Measurements from ENCODE around the gene METAP1. TPM values are rescaled to one million over a fixed set of nuclear protein-coding genes. Genes with fewer than 3 reads are reported as not detected.

Gene METAP1
- total RNA-seq, 2 experiments from 2014 or later, result 25.1 to 26.6 TPM

- Histone ChIP-seq H3K9me3 (ENCODE audit: control insufficient read depth in 1 of 2, insufficient read depth in 1 of 2, low read length in 2 of 2) (peaks cover 0 to 14% of the 10 kb centered on the region in 2 experiments), H3K36me3 (ENCODE audit: insufficient read depth, low read length) (peaks cover 23% of the 10 kb centered on the region), H3K27me3 (ENCODE audit: control insufficient read depth in 1 of 2, insufficient read depth in 2 of 2, low read length in 2 of 2) (no peaks in the 10 kb centered on the region), H3K4me3 (ENCODE audit: low read length) (no peak overlapping the region), H3K27ac (ENCODE audit: low read depth in 1 of 2, low read length in 2 of 2) (no peak overlapping the region), H3K4me1 (ENCODE audit: insufficient read depth, low read length) (no peaks in the 10 kb centered on the region)
- DNase-seq, result no peak
- ChIA-PET POLR2A (no interaction called here), CTCF (no interaction called here)
- Mint-ChIP-seq H3K4me1 (ENCODE audit: low read depth) (peaks cover 33% of the 10 kb centered on the region), H3K27me3 (no peaks in the 10 kb centered on the region), H3K36me3 (ENCODE audit: low read depth) (peaks cover 90% of the 10 kb centered on the region), H3K9me3 (no peaks in the 10 kb centered on the region), H3K27ac (no peak overlapping the region), H3K4me3 (no peak overlapping the region)
- TF ChIP-seq, protein P1, sequence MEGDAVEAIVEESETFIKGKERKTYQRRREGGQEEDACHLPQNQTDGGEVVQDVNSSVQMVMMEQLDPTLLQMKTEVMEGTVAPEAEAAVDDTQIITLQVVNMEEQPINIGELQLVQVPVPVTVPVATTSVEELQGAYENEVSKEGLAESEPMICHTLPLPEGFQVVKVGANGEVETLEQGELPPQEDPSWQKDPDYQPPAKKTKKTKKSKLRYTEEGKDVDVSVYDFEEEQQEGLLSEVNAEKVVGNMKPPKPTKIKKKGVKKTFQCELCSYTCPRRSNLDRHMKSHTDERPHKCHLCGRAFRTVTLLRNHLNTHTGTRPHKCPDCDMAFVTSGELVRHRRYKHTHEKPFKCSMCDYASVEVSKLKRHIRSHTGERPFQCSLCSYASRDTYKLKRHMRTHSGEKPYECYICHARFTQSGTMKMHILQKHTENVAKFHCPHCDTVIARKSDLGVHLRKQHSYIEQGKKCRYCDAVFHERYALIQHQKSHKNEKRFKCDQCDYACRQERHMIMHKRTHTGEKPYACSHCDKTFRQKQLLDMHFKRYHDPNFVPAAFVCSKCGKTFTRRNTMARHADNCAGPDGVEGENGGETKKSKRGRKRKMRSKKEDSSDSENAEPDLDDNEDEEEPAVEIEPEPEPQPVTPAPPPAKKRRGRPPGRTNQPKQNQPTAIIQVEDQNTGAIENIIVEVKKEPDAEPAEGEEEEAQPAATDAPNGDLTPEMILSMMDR (IDR thresholded peaks at IDR 0.05), result no peak
- no peak for ATAC-seq (ENCODE audit: poor library complexity)
- intact Hi-C loops (cut with DNase I, micrococcal nuclease), result loop anchor here in 1 of 2 experiments (5.0 kb wide), 1 partner anchor 37 kb away; the partner anchor contains the start of gene METAP1
These were observed 38.4 kb downstream of the METAP1 start for GRCh38 chr4:99033956-99034355.

DNA sequence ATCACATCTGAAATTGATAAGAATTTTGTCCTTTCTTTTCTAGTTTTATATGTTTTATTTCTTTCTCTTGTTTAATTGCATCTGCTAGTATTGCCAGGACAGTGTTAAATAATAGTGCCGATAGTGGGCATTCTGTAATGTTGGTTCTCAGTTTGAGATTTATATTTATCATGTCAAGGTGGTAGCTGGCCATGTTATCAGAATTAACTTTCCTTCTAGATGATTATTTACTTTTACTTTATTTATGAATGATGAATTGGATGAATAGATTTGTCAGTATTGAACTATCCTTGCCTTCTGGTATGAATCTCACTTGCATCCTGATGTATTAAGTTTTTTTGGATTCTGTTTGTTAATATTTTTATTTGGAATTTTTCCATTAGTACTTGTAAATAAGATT is 42.7 kb downstream of the METAP1 start:
- ATAC-seq (ENCODE audit: poor library complexity) (no peak), DNase-seq (no peak)
- CTCF ChIA-PET, result interaction anchor here (1.0 kb wide), 1 partner anchor 35 kb away, joined by 3 read pairs; no protein-coding TSS in a partner anchor
- Histone ChIP-seq H3K27ac (ENCODE audit: low read depth in 1 of 2, low read length in 2 of 2) (no peak overlapping the region), H3K27me3 (ENCODE audit: control insufficient read depth in 1 of 2, insufficient read depth in 2 of 2, low read length in 2 of 2) (no peaks in the 10 kb centered on the region), H3K4me3 (ENCODE audit: low read length) (no peak overlapping the region), H3K4me1 (ENCODE audit: insufficient read depth, low read length) (no peaks in the 10 kb centered on the region), H3K9me3 (ENCODE audit: control insufficient read depth in 1 of 2, insufficient read depth in 1 of 2, low read length in 2 of 2) (peaks cover 0 to 14% of the 10 kb centered on the region in 2 experiments), H3K36me3 (ENCODE audit: insufficient read depth, low read length) (peaks cover 23% of the 10 kb centered on the region)
- TF ChIP-seq, protein P1 (IDR thresholded peaks at IDR 0.05), result no peak
- intact Hi-C loops (cut with DNase I, micrococcal nuclease), result no loop called here
- Mint-ChIP-seq H3K36me3 (ENCODE audit: low read depth) (peaks cover 83% of the 10 kb centered on the region), H3K4me3 (no peak overlapping the region), H3K27ac (no peak overlapping the region), H3K4me1 (ENCODE audit: low read depth) (peaks cover 25% of the 10 kb centered on the region), H3K27me3 (no peaks in the 10 kb centered on the region), H3K9me3 (no peaks in the 10 kb centered on the region)
- POLR2A ChIA-PET, result no interaction called here

- intact Hi-C loops (cut with DNase I, micrococcal nuclease), result loop anchor here in 1 of 2 experiments (2.0 to 5.0 kb wide), 2 partner anchors 44 to 47 kb away; partner anchors contain the start of gene ADH5
- peaks cover 0 to 6% of the 10 kb centered on the region in 2 experiments for H3K9me3 ChIP-seq (ENCODE audit: control insufficient read depth in 1 of 2, insufficient read depth in 1 of 2, low read length in 2 of 2)
- ChIA-PET POLR2A (interaction anchor here (0.6 to 2.4 kb wide), 7 partner anchors 13 to 783 kb away, joined by 3 to 49 read pairs (median 8); partner anchors contain the start of genes ADH5, METAP1 and RAP1GDS1), CTCF (interaction anchor here (1.0 to 1.8 kb wide), 3 partner anchors 13 to 900 kb away, joined by 3 to 13 read pairs (median 6); partner anchors contain the start of genes METAP1 and STPG2)
- peak overlapping the region; percentile 48 to 81 for H3K27ac ChIP-seq (ENCODE audit: low read depth in 1 of 2, low read length in 2 of 2)
- Mint-ChIP-seq H3K27me3 (no peaks in the 10 kb centered on the region), H3K9me3 (no peaks in the 10 kb centered on the region), H3K4me1 (ENCODE audit: low read depth) (peaks cover 31% of the 10 kb centered on the region), H3K36me3 (ENCODE audit: low read depth) (peaks cover 62% of the 10 kb centered on the region), H3K27ac (peak overlapping the region; percentile 85), H3K4me3 (peak overlapping the region; percentile 8)
- peaks cover 17% of the 10 kb centered on the region for H3K36me3 ChIP-seq (ENCODE audit: insufficient read depth, low read length)
- no peak overlapping the region for H3K4me3 ChIP-seq (ENCODE audit: low read length)
- DNase-seq (peak in 3 of 14 experiments; percentile 61 to 86 (median 61)), ATAC-seq (ENCODE audit: poor library complexity) (peak; percentile 96)
- H3K27me3 ChIP-seq (ENCODE audit: control insufficient read depth in 1 of 2, insufficient read depth in 2 of 2, low read length in 2 of 2), result no peaks in the 10 kb centered on the region
- H3K4me1 ChIP-seq (ENCODE audit: insufficient read depth, low read length), result peaks cover 5% of the 10 kb centered on the region
- TF ChIP-seq, protein P1 (IDR thresholded peaks at IDR 0.05), result no peak
These were observed 47.8 kb downstream of the METAP1 start for GRCh38 chr4:99043346-99043745.

Data from CD4-positive, alpha-beta T cell (primary cell).